HG02763 (cell line): Measurements from ENCODE around the gene PDE1C.
"Not testable (repeated sequence)": the region's sequence is repeated elsewhere in the genome, so short reads cannot be mapped to it uniquely, and the experiment has no call there.

Source experiments
- ATAC-seq: cut with Tn5 transposase; IDR thresholded peaks from one replicate; pipeline ENCODE4 v1.9.1; 2021; ENCODE audit warnings: mild to moderate bottlenecking, moderate library complexity; ENCODE audit not compliant: unreplicated experiment

Gene PDE1C

GRCh38 chr7:31858055-31858454, 212.2 kb downstream of the PDE1C start:
- ATAC-seq: no peak

- ATAC-seq: no peak
Observed at GRCh38 chr7:31857172-31857571, 213.0 kb downstream of the PDE1C start.

DNA sequence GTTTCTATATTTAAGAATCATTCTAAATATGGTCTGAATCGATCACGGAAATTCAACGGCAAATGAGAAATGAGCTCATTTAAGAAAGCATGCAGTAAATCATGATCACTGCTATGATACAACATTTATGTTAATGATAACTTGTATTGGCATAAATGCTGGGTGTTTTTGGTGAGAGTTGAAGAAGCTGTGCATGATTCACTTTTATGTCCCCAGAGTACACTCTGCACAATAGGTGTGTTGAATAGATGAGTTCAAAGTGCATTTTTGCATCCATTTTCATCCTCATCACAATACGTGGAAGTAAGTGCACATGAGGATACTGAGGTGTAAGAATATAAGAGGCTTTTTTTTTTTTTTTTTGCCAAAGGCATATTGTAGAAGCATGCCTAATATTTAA, 213.9 kb downstream of the PDE1C start:
- no peak for ATAC-seq

DNA sequence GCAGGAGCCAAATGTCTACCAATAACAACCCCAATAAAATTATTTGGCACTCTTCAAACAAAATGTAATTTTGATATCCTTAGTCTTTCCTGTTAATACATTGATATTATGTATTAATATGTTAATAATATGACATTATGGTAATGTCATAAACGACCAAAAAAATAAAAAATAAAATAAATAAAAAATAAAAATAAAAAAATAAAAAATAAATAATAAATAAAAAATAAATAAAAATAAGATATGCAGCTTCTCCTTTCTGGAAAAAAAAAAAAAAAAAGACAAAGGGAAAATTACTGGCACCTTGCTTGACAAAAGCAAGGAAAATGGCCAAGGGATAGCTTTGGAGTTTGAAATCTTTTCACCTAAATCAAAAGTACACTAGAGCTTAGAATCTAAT, 214.7 kb downstream of the PDE1C start:
- ATAC-seq: no peak

- no peak for ATAC-seq
Observed at GRCh38 chr7:31853380-31853779, 216.8 kb downstream of the PDE1C start.

GRCh38 chr7:31852462-31852861, 217.7 kb downstream of the PDE1C start:
- ATAC-seq: no peak

GRCh38 chr7:31851119-31851518, 219.1 kb downstream of the PDE1C start:
- no peak for ATAC-seq

- no peak for ATAC-seq
Observed at GRCh38 chr7:31850601-31851000, 219.6 kb downstream of the PDE1C start.

- ATAC-seq: no peak
Observed at GRCh38 chr7:31850066-31850465, 220.1 kb downstream of the PDE1C start.

GRCh38 chr7:31835471-31835870, 234.7 kb downstream of the PDE1C start:
- no peak for ATAC-seq

GRCh38 chr7:31833625-31834024, 236.6 kb downstream of the PDE1C start:
- ATAC-seq: not testable (repeated sequence)

GRCh38 chr7:31828520-31828919, 241.7 kb downstream of the PDE1C start:
- no peak for ATAC-seq

- no peak for ATAC-seq
Observed at GRCh38 chr7:31825576-31825975, 244.6 kb downstream of the PDE1C start.

GRCh38 chr7:31819031-31819430, 251.2 kb downstream of the PDE1C start:
- no peak for ATAC-seq

GRCh38 chr7:31816810-31817209, 253.4 kb downstream of the PDE1C start:
- no peak for ATAC-seq

DNA sequence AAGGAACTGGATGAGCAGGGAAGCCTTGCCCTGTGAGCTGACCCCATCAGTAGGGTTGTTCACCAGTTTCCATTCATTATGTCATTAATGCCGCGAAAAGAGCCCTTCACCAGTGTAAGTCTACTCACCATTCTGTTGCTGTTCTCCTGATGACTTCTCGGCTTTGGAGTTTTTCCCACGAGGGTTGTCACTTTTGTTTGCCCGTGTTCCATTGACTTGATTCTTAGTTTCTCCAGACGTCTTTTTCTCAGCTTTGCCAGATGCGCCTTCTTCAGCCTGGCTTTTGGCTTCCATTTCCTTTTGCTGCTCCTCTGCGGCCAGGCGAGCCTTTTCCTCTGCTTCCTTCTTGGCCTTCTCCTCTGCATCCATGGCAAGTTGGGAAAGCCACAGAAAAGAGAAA, 254.4 kb downstream of the PDE1C start:
- no peak for ATAC-seq

GRCh38 chr7:31814187-31814586, 256.0 kb downstream of the PDE1C start:
- ATAC-seq: no peak

GRCh38 chr7:31811650-31812461, 258.4 kb downstream of the PDE1C start:
- ATAC-seq: peak; percentile 70

DNA sequence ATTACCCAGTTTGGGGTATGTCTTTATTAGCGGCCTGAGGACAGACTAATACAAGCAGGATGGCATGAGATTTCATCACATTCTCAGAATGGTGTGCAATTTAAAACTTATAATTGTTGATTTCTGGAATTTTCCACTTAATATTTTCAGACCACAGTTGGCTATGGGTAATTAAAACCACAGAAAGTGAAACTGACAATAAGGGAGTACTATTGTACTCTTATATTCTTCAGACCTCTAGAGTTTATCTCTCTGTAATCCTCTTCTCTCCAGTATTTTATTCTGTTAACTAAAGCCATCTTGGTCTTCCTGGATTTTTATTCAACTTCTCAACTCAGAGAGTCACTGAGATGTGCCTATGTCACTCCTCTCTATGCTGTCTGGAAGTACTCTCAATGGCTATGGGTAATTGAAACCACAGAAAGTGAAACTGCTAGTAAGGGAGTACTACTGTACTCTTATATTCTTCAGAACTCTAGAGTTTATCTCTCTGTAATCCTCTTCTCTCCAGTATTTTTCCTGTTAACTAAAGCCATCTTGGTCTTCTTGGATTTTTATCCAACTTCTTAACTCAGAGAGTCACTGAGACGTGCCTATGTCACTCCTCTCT, 264.9 kb downstream of the PDE1C start:
- ATAC-seq: peak; percentile 92

GRCh38 chr7:31796375-31796774, 273.8 kb downstream of the PDE1C start:
- no peak for ATAC-seq

DNA sequence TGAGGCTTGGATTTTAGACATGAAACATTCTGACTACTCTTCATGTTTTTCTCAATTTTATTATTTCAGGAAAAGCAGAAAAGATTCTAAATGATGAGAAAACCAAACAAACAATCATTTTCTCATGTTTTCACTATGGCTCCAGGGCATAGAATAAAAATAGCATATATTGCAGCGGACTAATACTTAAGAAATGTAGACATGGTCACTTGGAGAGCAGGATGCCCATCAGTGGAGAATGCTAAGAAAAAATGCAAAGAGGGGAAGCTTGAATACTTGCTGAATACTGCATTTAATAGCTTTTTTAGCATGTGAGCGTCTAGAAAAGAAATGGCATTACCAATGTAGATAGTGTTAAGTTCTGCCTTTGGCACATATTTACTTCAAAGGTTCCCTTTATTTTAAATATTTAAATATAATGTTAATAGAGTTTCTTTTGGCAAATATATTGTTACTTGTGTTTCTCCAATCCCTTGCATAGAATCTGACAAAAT, 275.3 kb downstream of the PDE1C start:
- no peak for ATAC-seq

DNA sequence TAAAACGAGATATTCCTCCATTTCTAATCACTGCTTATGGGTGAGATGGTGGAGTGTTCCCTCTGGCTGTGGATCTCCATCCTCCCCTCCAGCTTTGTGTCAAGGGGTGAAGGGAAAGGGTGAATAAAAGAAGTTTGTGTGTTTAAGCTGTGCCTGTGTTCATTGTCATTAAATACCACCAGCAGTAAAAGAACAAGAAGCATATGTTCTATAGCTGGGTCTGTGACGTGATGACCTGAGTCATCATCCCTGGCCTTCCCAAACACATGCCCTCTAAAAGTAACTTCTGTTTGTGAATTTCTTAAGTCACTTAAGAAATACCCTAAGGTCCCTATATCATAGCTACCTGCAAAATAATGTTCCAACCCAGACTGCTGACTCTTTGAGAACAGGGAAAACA, 278.3 kb downstream of the PDE1C start:
- ATAC-seq: no peak
